Activated B cell treated with CpG ODN at 0.5 μM for 24 hours (primary cell): ENCODE measurements around the gene LUZP2. TPM values are rescaled to one million over a fixed set of nuclear protein-coding genes. Genes with fewer than 3 reads are reported as not detected.

Experiments used
- ATAC-seq: fragments of 200-7000 bp; cut with Tn5 transposase; one replicate; pipeline ENCODE4 v1.10.0; 2021; ENCODE audit warnings: low read depth, mild to moderate bottlenecking, moderate library complexity
- CTCF ChIA-PET: fragments of 350-600 bp; sonication (Branson Sonifier 250); formaldehyde crosslinking; loops from one replicate; lab custom pipeline; 2021; ENCODE audit warnings: antibody characterized with exemption; lab: Charles Lee
- POLR2A ChIA-PET: fragments of 350-600 bp; sonication (Branson Sonifier 250); formaldehyde crosslinking; loops from one replicate; lab custom pipeline; 2021; ENCODE audit warnings: antibody characterized with exemption; lab: Charles Lee
- DNase-seq: peaks from one replicate; pipeline ENCODE4 v3.0.0; 2022
- H3K27ac Mint-ChIP-seq: one replicate; pipeline ENCODE4 v1.8.0; 2020; ENCODE audit warnings: mixed read lengths
- H3K27me3 Mint-ChIP-seq: one replicate; pipeline ENCODE4 v1.8.0; 2021; ENCODE audit warnings: mixed read lengths
- H3K36me3 Mint-ChIP-seq: one replicate; pipeline ENCODE4 v1.8.0; 2021; ENCODE audit warnings: low read depth, mixed read lengths
- H3K4me1 Mint-ChIP-seq: one replicate; pipeline ENCODE4 v1.8.0; 2021; ENCODE audit warnings: mixed read lengths
- H3K4me3 Mint-ChIP-seq: one replicate; pipeline ENCODE4 v1.8.0; 2020; ENCODE audit warnings: mild to moderate bottlenecking, mixed read lengths
- H3K9me3 Mint-ChIP-seq: one replicate; pipeline ENCODE4 v1.8.0; 2020; ENCODE audit warnings: mixed read lengths
- intact Hi-C: fragments of 100-400 bp; cut with micrococcal nuclease; formaldehyde crosslinking; loops from one replicate; pipeline ENCODE4 v1.15.1; 2024
- total RNA-seq: library from RNA; stranded (reverse); gene quantifications from 2 replicates; pipeline ENCODE4 v1.2.3, GENCODE V29; 2022
- TF ChIP-seq, protein P1 (sequence below): fragments of 200-600 bp; IDR thresholded peaks from one replicate; pipeline ENCODE4 v1.8.0; 2022; ENCODE audit warnings: antibody characterized with exemption, mild to moderate bottlenecking

The LUZP2 gene
- total RNA-seq, 1 donor from 2014 or later, result not detected

DNA sequence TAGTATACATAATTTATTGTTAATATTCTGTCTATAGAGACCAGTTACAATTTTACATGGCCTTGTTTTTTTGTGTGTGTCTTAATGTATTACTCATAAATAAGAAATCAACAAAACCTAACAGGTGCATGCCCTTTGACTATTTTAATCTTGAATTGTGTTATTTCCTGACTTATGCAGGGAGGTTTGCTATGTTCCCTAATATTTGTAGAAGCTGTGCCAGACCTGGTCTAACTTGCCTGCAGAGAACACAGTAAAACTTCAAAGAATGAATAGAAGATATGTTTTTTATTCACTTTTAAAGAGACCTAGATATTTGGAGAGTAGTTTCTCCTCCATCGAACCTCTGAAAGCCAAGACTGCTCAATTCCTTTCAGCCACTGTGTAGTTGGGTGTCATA is 234.7 kb downstream of the LUZP2 start:
- ChIA-PET CTCF (no interaction called here), POLR2A (no interaction called here)
- H3K4me1 Mint-ChIP-seq, result no peaks in the 10 kb centered on the region
- H3K27me3 Mint-ChIP-seq, result no peaks in the 10 kb centered on the region
- TF ChIP-seq, protein P1, sequence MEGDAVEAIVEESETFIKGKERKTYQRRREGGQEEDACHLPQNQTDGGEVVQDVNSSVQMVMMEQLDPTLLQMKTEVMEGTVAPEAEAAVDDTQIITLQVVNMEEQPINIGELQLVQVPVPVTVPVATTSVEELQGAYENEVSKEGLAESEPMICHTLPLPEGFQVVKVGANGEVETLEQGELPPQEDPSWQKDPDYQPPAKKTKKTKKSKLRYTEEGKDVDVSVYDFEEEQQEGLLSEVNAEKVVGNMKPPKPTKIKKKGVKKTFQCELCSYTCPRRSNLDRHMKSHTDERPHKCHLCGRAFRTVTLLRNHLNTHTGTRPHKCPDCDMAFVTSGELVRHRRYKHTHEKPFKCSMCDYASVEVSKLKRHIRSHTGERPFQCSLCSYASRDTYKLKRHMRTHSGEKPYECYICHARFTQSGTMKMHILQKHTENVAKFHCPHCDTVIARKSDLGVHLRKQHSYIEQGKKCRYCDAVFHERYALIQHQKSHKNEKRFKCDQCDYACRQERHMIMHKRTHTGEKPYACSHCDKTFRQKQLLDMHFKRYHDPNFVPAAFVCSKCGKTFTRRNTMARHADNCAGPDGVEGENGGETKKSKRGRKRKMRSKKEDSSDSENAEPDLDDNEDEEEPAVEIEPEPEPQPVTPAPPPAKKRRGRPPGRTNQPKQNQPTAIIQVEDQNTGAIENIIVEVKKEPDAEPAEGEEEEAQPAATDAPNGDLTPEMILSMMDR, result no peak
- intact Hi-C loops, result no loop called here
- DNase-seq, result no peak
- H3K27ac Mint-ChIP-seq, result no peak overlapping the region
- no peaks in the 10 kb centered on the region for H3K9me3 Mint-ChIP-seq
- no peaks in the 10 kb centered on the region for H3K36me3 Mint-ChIP-seq
- no peak for ATAC-seq
- no peak overlapping the region for H3K4me3 Mint-ChIP-seq

DNA sequence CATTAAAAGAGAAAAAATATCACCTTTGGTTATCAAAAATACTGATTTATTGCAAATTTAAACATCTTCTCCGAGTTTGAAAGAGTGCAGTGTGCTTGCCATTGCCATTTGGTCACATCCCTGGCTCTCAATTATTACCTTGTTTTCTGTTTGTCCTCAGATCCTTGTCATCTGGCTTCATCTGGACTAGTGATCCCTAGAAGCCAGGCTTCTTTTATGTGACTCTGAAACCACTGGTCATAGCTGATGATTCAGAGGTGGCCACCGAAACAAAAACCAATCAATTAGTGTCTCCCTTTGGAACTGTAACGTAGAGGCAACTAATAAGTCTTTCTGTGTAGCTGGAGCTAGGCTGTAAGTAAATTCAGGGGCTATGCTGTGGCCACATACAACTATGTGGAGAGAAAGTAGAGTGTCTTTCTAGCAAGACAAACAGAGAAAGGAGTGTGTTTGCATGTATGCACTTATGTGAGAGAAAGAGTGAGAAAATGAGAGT is 237.9 kb downstream of the LUZP2 start:
- ATAC-seq (no peak), DNase-seq (no peak)
- Mint-ChIP-seq H3K27ac (no peak overlapping the region), H3K9me3 (no peaks in the 10 kb centered on the region), H3K36me3 (no peaks in the 10 kb centered on the region), H3K27me3 (no peaks in the 10 kb centered on the region), H3K4me1 (no peaks in the 10 kb centered on the region), H3K4me3 (no peak overlapping the region)
- TF ChIP-seq, protein P1, result no peak
- intact Hi-C loops, result no loop called here
- ChIA-PET CTCF (no interaction called here), POLR2A (no interaction called here)

DNA sequence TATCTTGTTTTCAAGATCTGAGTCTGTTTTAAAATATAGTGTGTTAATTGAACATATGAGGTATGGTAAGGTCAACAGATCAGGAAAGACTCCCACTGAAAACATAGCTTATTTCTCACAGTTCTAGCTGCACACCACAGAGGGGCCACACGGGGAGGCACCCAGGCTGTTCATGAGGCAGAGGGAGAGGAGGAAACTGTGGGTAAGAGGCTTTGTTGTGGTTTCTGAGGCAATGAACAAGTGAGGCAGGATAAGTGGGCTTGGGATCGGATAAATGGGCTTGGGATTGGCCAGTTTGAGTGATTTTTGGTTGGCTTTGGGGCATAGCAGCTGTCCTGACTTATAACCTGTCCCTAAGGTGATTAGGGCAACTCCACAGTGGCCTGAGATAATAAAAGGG is 242.1 kb downstream of the LUZP2 start:
- DNase-seq, result no peak
- H3K9me3 Mint-ChIP-seq, result no peaks in the 10 kb centered on the region
- intact Hi-C loops, result no loop called here
- no peak overlapping the region for H3K4me3 Mint-ChIP-seq
- TF ChIP-seq, protein P1, result no peak
- ChIA-PET CTCF (no interaction called here), POLR2A (no interaction called here)
- ATAC-seq, result no peak
- no peak overlapping the region for H3K27ac Mint-ChIP-seq
- no peaks in the 10 kb centered on the region for H3K36me3 Mint-ChIP-seq
- no peaks in the 10 kb centered on the region for H3K27me3 Mint-ChIP-seq
- H3K4me1 Mint-ChIP-seq, result no peaks in the 10 kb centered on the region

DNA sequence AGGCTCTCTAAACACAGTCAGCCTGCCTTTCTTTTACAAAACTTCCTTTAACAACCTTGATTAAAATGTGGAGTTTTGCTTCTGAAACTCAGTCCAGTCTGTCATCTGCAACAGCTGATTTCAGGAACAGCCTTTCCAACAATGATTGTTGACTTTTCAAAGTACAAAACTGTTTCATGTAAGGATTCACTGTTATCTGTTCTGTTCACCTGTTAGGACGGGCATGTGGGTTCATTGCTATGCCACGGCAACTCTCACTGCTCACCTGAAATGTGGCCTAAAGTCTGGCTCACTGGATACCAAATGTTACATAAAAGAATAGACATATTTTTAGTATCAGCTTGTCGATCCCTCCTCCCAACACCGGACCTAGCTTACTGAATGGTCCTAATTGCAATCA is 242.8 kb downstream of the LUZP2 start:
- no peaks in the 10 kb centered on the region for H3K36me3 Mint-ChIP-seq
- ChIA-PET POLR2A (no interaction called here), CTCF (no interaction called here)
- intact Hi-C loops, result no loop called here
- ATAC-seq (no peak), DNase-seq (no peak)
- H3K27ac Mint-ChIP-seq, result no peak overlapping the region
- H3K4me3 Mint-ChIP-seq, result no peak overlapping the region
- peaks cover 5% of the 10 kb centered on the region for H3K4me1 Mint-ChIP-seq
- H3K27me3 Mint-ChIP-seq, result no peaks in the 10 kb centered on the region
- TF ChIP-seq, protein P1, result no peak
- no peaks in the 10 kb centered on the region for H3K9me3 Mint-ChIP-seq

DNA sequence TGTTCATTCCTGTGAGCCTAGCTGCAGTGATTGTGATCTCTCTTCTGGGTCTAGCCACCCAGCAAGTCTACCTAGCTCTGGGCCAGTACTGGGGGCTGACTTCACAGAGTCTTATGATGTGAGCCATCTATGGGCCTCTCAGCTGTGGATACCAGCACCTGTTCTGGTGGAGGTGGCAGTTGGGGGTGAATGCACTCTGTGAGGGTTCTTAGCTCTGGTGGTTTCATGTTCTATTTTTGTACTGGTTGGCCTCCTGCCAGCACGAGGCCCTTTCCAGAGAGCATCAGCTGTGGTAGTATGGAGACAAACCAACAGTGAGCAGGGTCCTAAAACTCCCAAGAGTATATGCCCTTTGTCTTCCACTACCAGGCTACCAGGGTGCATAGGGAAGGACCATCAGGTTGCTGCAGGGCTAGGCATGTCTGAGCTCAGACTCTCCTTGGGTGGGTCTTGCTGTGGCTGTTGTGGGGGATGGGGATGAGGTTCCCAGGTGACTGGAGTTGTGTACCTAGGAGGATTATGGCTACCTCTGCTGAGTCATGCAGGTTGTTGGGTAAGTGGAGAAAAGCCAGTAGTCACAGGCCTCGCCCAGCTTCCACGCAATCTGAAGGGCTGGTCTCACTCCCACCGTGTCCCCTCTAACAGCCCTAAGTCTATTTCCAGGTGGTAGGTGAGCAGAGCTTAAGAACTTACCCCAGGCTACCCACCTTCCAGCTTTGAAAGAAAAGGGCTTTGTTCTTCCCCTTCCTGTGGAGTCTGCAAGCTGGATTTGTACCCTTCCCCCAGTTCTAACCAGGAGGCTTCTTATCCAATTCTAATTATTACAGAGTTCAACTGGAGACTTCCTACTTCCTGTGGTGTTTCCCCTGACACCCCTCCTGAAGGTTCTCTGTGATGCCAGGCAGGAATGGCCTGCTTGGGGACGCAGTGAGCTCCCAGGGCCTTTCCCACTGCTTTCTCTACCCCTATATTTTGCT is 250.7 kb downstream of the LUZP2 start:
- ChIA-PET POLR2A (no interaction called here), CTCF (no interaction called here)
- Mint-ChIP-seq H3K4me3 (peak overlapping the region; percentile 29), H3K4me1 (peaks cover 41% of the 10 kb centered on the region), H3K9me3 (no peaks in the 10 kb centered on the region), H3K27me3 (no peaks in the 10 kb centered on the region), H3K27ac (peak overlapping the region; percentile 25), H3K36me3 (no peaks in the 10 kb centered on the region)
- DNase-seq (no peak), ATAC-seq (no peak)
- TF ChIP-seq, protein P1, result no peak
- intact Hi-C loops, result no loop called here
